Ovary (tissue), 9 donors: Measurements from ENCODE around the gene PAFAH1B1. TPM values are rescaled to one million over a fixed set of nuclear protein-coding genes. Genes with fewer than 3 reads are reported as not detected.
"Not testable (repeated sequence)": the region's sequence is repeated elsewhere in the genome, so short reads cannot be mapped to it uniquely, and the experiment has no call there.

Experiments
- DNase-seq, 5 donors: peaks; one replicate each; pipeline ENCODE4 v3.0.0-alpha.2; 2019 to 2020
- H3K27ac ChIP-seq, 2 donors: fragments of 200-600 bp; one replicate each; pipeline versions ENCODE4 v1.5.1 to v1.8.0; 2019 to 2022
- H3K27me3 ChIP-seq: fragments of 200-600 bp; one replicate; pipeline ENCODE4 v1.8.0; 2022
- H3K36me3 ChIP-seq: fragments of 200-600 bp; sonication (generic); one replicate; pipeline ENCODE4 v1.5.1; 2019
- H3K4me1 ChIP-seq: one replicate; pipeline ENCODE4 v1.8.1; 2013; ENCODE audit warnings: mild to moderate bottlenecking, moderate library complexity; ENCODE audit not compliant: insufficient read depth
- H3K4me3 ChIP-seq: fragments of 200-600 bp; sonication (generic); one replicate; pipeline ENCODE4 v1.5.1; 2017
- H3K9me3 ChIP-seq, 2 donors: fragments of 200-600 bp in 1 of 2; sonication (generic) in 1 of 2; one replicate each; pipeline versions ENCODE4 v1.5.1 to v1.8.1; 2013 to 2019; ENCODE audit warnings: mild to moderate bottlenecking in 1 of 2, moderate library complexity in 1 of 2
- CTCF ChIP-seq, 3 donors: fragments of 450-650 bp in 2 of 3; fragments of 200-600 bp in 1 of 3; IDR thresholded peaks; one replicate each; pipeline versions ENCODE4 v1.5.1 to v1.8.0; 2016 to 2022; ENCODE audit warnings: antibody characterized with exemption in 3 of 3, mild to moderate bottlenecking in 1 of 3
- EP300 ChIP-seq: sonication (generic); formaldehyde crosslinking; IDR thresholded peaks from one replicate; pipeline ENCODE4 v1.6.1; 2017; ENCODE audit warnings: antibody characterized with exemption
- POLR2A ChIP-seq: fragments of 450-650 bp; IDR thresholded peaks from one replicate; pipeline ENCODE4 v1.6.1; 2017; ENCODE audit warnings: antibody characterized with exemption, mild to moderate bottlenecking, moderate library complexity
- WGBS, 3 donors: extraction: QIAGEN DNeasy Blood & Tissue Kit in 1 of 3; methylation state at CpG; one replicate each; pipeline versions ENCODE4 v1.1.5 to v1.1.7; 2013 to 2017; 5-methylcytosine and 5-hydroxymethylcytosine counted together
- intact Hi-C, 4 donors: fragments of 100-400 bp; cut with DNase I; formaldehyde crosslinking; loops; one replicate each; pipeline versions ENCODE4 v1.11.0 to v1.15.1; 2022 to 2023
- polyA plus RNA-seq, 2 donors: library from polyadenylated mRNA; stranded (reverse); fragments of 200-250 nt in 1 of 2; fragments of 350-450 nt in 1 of 2; fragmentation: Illumina TruSeq in 1 of 2; extraction: RNeasy Lipid Tissue Mini Kit (QIAGEN cat#74804) in 1 of 2; gene quantifications; one replicate each; pipeline ENCODE4 v1.2.3, GENCODE V29; 2013 to 2014
- total RNA-seq, 7 donors: library from RNA; depleted of rRNA in 2 of 7; stranded (reverse); fragments of >200 nt in 2 of 7; fragmentation: NEBNext Ultra II Directional in 3 of 7; extraction: Animal tissue kit (Norgen Biotek cat#: 25700) in 3 of 7; gene quantifications; one replicate each; pipeline versions ENCODE4 v1.1.0 to v1.2.4, GENCODE V29; 2016 to 2023
- donor health status: DM: no; HTN: no; CAD: no; lungs with moderate emphysema.
- donor health status: DM: no; HTN: no; CAD: no.
- donor health status: Bipolar disorder and iron deficiency.
- donor health status: DM: yes; HTN: yes; CAD: no.
- donor health status: DM: no; HTN: no; CAD: no.
- donor health status: DM: yes; HTN: yes; CAD: no.

Gene PAFAH1B1
- total and polyA plus RNA-seq, 9 donors, result 36.5 to 125 (median 99.0) TPM

- TF ChIP-seq EP300, result no peak
- TF ChIP-seq POLR2A, result no peak
- TF ChIP-seq CTCF (IDR thresholded peaks at IDR 0.05), result no peak
- no peak for DNase-seq
- H3K4me3 ChIP-seq, result no peak overlapping the region
- H3K36me3 ChIP-seq, result no peaks in the 10 kb centered on the region
- no peak overlapping the region for H3K27ac ChIP-seq
- no peaks in the 10 kb centered on the region for H3K4me1 ChIP-seq
- intact Hi-C loops, result no loop called here
- H3K9me3 ChIP-seq, result no peaks in the 10 kb centered on the region
- 71 to 78% (median 76%) methylated on average over 4 of the region's 4 CpGs for WGBS, 3 donors
- no peaks in the 10 kb centered on the region for H3K27me3 ChIP-seq
Measured at GRCh38 chr17:2571523-2572303, 21.7 kb upstream of the PAFAH1B1 start.

GRCh38 chr17:2572304-2572609 is 21.2 kb upstream of the PAFAH1B1 start:
- H3K9me3 ChIP-seq, DNase-seq, H3K27me3 ChIP-seq, H3K27ac ChIP-seq, H3K36me3 ChIP-seq, H3K4me1 ChIP-seq, H3K4me3 ChIP-seq, intact Hi-C loops: not testable (repeated sequence)
- WGBS, 3 donors, result 54 to 73% (median 67%) methylated on average over 7 of the region's 7 CpGs

GRCh38 chr17:2580151-2580550 is 13.3 kb upstream of the PAFAH1B1 start:
- Histone ChIP-seq H3K27ac (no peak overlapping the region), H3K4me3 (no peak overlapping the region), H3K27me3 (no peaks in the 10 kb centered on the region), H3K9me3 (no peaks in the 10 kb centered on the region), H3K36me3 (no peaks in the 10 kb centered on the region), H3K4me1 (no peaks in the 10 kb centered on the region)
- WGBS, 3 donors, result 25 to 29% (median 26%) methylated on average over 4 of the region's 4 CpGs
- no peak for DNase-seq
- TF ChIP-seq CTCF (IDR thresholded peaks at IDR 0.05), result no peak
- intact Hi-C loops, result no loop called here

- no peaks in the 10 kb centered on the region for H3K27me3 ChIP-seq
- WGBS, 3 donors, result 39 to 48% (median 47%) methylated on average over 5 of the region's 5 CpGs
- no peaks in the 10 kb centered on the region for H3K4me1 ChIP-seq
- no peaks in the 10 kb centered on the region for H3K36me3 ChIP-seq
- intact Hi-C loops, result no loop called here
- DNase-seq, result no peak
- H3K9me3 ChIP-seq, result no peaks in the 10 kb centered on the region
- H3K4me3 ChIP-seq, result no peak overlapping the region
- H3K27ac ChIP-seq, result no peak overlapping the region
- TF ChIP-seq EP300 (no peak), POLR2A (no peak), CTCF (IDR thresholded peaks at IDR 0.05) (no peak)
Measured at GRCh38 chr17:2580661-2581060, 12.8 kb upstream of the PAFAH1B1 start.

- 95 to 97% (median 95%) methylated on average over 18 of the region's 18 CpGs for WGBS, 3 donors
- Histone ChIP-seq H3K27me3 (no peaks in the 10 kb centered on the region), H3K9me3 (no peaks in the 10 kb centered on the region), H3K4me3 (no peak overlapping the region), H3K36me3 (no peaks in the 10 kb centered on the region), H3K27ac (no peak overlapping the region), H3K4me1 (no peaks in the 10 kb centered on the region)
- intact Hi-C loops, result no loop called here
- DNase-seq, result no peak
- TF ChIP-seq POLR2A, result no peak
- no peak for TF ChIP-seq CTCF (IDR thresholded peaks at IDR 0.05)
- TF ChIP-seq EP300, result no peak
Measured at GRCh38 chr17:2582493-2582892, 11.0 kb upstream of the PAFAH1B1 start.
